Measurements from ENCODE around the gene NPAS3. TPM values are rescaled to one million over a fixed set of nuclear protein-coding genes. Genes with fewer than 3 reads are reported as not detected.

The NPAS3 gene
- total and polyA plus RNA-seq, 11 donors = 0.15 to 3.4 (median 0.92) TPM

DNA sequence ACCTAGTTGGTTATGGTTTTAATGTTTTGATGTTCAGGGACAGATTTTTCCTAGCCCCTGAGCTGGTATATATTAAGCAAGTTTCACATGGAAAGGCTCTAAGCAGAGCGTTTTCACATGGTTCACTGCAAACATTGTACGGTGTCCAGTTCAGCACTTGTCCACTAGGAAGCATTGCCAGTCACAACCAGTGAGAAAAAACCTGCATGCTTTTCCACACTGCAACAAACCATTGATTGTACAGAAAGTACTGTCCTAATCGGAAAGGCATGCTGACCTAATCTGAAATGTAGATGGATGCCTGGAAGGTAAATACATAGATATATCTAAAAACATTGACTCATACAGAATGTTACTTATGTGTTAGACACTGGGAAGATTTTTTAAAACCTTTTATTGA is 25.0 kb upstream of the NPAS3 start:
- Histone ChIP-seq H3K27ac (no peak overlapping the region), H3K36me3 (no peaks in the 10 kb centered on the region), H3K9me3 (no peaks in the 10 kb centered on the region), H3K4me3 (no peak overlapping the region), H3K27me3 (peaks cover 0 to 11% (median 0%) of the 10 kb centered on the region in 9 donors), H3K4me1 (no peaks in the 10 kb centered on the region)
- TF ChIP-seq, protein P1, sequence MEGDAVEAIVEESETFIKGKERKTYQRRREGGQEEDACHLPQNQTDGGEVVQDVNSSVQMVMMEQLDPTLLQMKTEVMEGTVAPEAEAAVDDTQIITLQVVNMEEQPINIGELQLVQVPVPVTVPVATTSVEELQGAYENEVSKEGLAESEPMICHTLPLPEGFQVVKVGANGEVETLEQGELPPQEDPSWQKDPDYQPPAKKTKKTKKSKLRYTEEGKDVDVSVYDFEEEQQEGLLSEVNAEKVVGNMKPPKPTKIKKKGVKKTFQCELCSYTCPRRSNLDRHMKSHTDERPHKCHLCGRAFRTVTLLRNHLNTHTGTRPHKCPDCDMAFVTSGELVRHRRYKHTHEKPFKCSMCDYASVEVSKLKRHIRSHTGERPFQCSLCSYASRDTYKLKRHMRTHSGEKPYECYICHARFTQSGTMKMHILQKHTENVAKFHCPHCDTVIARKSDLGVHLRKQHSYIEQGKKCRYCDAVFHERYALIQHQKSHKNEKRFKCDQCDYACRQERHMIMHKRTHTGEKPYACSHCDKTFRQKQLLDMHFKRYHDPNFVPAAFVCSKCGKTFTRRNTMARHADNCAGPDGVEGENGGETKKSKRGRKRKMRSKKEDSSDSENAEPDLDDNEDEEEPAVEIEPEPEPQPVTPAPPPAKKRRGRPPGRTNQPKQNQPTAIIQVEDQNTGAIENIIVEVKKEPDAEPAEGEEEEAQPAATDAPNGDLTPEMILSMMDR (IDR thresholded peaks at IDR 0.05) = peak in 3 of 12 donors; percentile 5 to 21 (median 11)
- TF ChIP-seq POLR2A (IDR thresholded peaks at IDR 0.05) = no peak
- ATAC-seq (no peak), DNase-seq (no peak)
- intact Hi-C loops (cut with DNase I) = loop anchor here in 1 of 10 donors (10.0 kb wide), 1 partner anchor 881 kb away; no protein-coding TSS in a partner anchor
- 40 to 60% (median 53%) methylated on average over 3 of the region's 3 CpGs for whole genome bisulfite sequencing, 4 donors

DNA sequence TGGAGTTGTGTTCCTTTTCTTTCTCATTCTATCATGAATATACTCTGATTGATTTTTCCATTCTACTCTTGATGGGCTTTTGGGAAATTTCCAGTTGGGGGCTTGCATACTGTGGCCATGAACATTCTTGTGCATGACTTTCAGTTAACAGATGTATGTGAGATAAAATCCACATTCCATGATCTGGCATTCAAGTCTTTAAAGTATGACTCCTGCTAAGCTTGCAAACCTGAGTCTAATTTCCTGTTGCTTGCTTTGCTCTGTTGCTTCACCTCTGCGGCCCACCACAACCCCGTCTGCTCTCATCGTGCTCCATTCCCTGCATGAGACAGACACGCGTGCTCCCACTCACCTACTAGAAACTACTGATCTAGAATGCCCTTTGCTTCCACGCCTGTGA is 24.3 kb upstream of the NPAS3 start:
- H3K9me3 ChIP-seq = no peaks in the 10 kb centered on the region

DNA sequence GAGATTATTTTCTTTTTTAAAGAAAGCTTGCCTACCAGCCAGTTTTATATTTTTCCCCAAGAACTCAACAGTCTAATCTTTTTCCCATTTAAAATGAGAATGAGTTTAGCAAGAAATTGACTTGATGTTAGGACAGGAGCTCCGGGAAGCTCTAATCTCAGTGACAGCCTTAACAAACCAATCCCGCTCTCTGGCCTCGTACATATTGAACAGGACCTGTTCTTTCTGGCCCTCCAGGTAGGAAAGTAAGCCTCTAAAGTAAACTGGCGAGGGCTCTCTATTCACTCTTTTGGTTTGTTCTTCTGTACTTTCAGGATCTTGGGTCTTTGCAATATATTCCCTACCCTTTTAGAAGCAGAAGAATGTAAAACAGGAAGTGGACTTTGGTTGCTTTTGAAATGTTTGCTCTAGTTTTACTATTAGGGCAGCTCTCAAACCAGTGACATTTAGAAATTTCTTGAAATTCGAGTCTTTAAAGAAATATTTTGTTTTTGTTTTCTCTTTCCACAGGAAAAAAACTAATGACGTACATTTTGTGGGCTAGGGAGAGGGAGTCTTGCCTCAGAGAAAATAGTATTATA is 17.9 kb upstream of the NPAS3 start:
- Histone ChIP-seq H3K27ac (no peak overlapping the region), H3K27me3 (no peaks in the 10 kb centered on the region), H3K36me3 (no peaks in the 10 kb centered on the region), H3K4me3 (no peak overlapping the region), H3K4me1 (no peaks in the 10 kb centered on the region), H3K9me3 (no peaks in the 10 kb centered on the region)
- intact Hi-C loops (cut with DNase I) = no loop called here
- no peak for DNase-seq
- TF ChIP-seq POLR2A (IDR thresholded peaks at IDR 0.05) = no peak
- TF ChIP-seq, protein P1 (IDR thresholded peaks at IDR 0.05) = no peak
- ATAC-seq = no peak
- WGBS, 4 donors = 64 to 84% (median 74%) methylated on average over 6 of the region's 6 CpGs

More for the DNA sequence above, 24.3 kb upstream of the NPAS3 start:
- intact Hi-C loops (cut with DNase I) = loop anchor here in 1 of 10 donors (10.0 kb wide), 1 partner anchor 880 kb away; no protein-coding TSS in a partner anchor
- no peak for DNase-seq
- H3K4me1 ChIP-seq = no peaks in the 10 kb centered on the region
- no peaks in the 10 kb centered on the region for H3K36me3 ChIP-seq
- WGBS, 4 donors = 91 to 93% (median 92%) methylated on average over 6 of the region's 6 CpGs
- H3K27me3 ChIP-seq = peaks cover 0 to 11% (median 0%) of the 10 kb centered on the region in 9 donors
- H3K4me3 ChIP-seq = no peak overlapping the region
- ATAC-seq = no peak
- no peak overlapping the region for H3K27ac ChIP-seq
- TF ChIP-seq, protein P1 (IDR thresholded peaks at IDR 0.05) = no peak
- TF ChIP-seq POLR2A (IDR thresholded peaks at IDR 0.05) = no peak

DNA sequence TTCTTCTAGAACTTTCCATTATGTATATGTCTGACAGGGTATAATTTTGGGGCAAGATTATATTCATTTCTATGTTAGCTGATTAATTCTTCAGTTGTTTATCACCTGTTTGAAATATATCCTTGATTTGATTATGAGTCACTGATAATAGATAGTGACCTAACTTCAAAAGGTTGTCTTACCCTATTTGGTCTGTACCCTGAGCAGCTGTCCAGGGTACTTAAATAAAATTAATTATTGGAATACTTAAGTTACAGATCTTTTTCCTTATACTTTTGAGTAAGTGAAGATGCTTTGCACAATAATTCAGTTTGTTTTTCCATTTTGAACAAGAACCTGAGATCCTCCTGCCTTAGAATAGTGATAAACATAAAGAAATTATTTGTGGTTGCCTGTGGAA is 13.2 kb upstream of the NPAS3 start:
- no peak overlapping the region for H3K27ac ChIP-seq
- intact Hi-C loops (cut with DNase I) = no loop called here

More for the DNA sequence above, 13.2 kb upstream of the NPAS3 start:
- Histone ChIP-seq H3K4me3 (no peak overlapping the region), H3K27me3 (peaks cover 0 to 12% (median 2%) of the 10 kb centered on the region in 9 donors), H3K4me1 (no peaks in the 10 kb centered on the region), H3K36me3 (no peaks in the 10 kb centered on the region), H3K9me3 (no peaks in the 10 kb centered on the region)
- DNase-seq (no peak), ATAC-seq (no peak)
- TF ChIP-seq, protein P1 (IDR thresholded peaks at IDR 0.05) = no peak
- no peak for TF ChIP-seq POLR2A (IDR thresholded peaks at IDR 0.05)
